DMS53 treated with DMSO at 0.1 percent for 48 hours (cell line): ENCODE data around the gene UTY.

ENCODE experiments used
- DNase-seq: peaks from one replicate; lab custom pipeline; 2025; ENCODE audit not compliant: unreplicated experiment; lab: John Stamatoyannopoulos, UW

The UTY gene

DNA sequence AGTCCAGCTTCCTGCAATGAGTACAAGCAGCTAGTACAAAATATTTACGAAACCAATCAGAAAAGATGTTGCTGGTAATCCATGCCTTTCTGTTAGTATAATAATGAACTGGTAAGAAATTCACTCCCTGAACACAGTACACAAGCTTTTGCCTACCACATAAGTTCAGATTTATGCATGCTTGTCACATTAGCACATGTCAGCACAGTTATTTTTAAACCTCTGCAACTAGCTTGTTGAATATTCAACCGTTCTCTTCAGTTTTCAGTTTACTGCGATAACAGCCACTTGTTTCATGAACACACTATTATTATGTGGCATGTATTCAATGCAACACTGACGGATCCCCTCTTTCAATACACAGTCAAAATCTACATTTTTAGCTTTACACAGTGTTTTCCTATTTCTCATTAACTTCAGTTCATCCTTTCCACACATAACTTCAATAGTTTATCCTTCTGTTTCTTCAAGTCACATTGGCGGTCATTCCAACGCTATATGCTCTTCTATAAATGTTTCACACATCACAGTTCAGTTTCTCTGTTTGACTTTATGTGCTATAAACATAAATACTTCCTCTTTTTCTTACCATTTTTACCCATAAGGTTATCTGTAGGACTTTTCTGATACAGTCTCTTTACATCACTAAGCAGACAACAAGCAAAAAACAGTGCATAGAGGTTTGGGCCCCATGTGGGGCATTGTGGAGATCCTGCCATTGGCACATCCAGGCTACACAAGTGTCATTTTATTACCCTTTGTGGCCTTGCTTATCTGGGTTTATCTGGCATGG, 62.8 kb downstream of the UTY start:
- DNase-seq: no peak

DNA sequence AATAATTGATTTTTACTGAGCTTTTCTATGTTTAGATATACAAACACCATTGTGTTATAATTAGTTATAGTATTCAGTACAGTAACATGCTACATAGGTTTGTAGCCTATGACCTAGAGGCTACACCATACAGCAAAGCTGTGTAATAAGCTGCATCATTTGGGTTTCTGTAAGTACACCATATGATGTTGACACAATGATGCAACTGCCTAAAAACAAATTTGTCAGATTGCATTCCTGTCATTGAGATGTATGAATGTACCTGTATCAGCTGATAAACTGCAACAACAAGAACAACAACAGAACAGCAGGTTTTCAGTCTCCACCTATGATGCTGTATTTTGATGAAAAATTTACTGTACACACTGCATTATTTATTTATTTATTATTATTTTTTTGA, 64.3 kb downstream of the UTY start:
- DNase-seq: no peak

DNA sequence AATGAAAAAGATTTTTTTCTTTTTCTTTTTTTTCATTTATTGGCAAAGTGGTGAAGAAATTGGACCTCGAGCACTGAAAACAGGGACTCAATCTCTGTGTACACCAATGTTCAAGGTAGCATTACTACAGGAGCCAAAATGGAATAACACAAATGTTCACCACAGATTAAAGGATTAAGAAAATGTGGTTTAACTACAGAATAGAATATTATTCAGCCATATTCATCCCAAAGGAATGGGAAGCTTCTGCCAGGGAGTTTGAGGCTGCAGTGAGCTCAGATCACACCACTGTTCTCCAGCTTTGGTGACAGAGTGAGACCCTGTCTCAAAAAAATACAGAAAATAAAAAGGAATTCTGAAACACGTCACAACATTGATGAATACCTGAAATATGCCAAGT, 81.0 kb downstream of the UTY start:
- DNase-seq: no peak

DNA sequence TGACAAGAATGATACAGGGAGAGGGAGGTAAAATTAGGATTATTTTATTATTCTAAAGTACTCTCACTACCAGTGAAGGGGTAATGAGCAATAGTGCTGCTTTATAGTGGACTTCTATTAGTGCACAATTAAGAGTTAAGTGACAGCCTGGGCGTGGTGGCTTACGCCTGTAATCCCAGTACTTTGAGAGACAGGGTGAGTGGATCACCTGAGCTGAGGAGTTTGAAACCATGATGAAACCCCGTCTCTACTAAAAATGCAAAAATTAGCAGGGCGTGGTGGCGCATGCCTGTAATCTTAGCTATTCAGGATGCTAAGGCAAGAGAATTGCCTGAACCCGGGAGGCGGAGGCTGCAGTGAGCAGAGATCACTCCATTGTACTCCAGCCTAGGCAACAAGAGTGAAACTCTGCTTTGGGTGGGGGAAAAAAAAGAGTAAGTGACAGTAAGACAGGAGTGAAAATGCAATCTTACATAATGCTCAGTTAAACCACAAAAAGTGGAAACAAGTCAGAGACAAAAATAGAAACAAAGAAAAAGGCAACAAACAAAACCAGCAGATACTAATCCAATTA, 98.6 kb downstream of the UTY start:
- no peak for DNase-seq

DNA sequence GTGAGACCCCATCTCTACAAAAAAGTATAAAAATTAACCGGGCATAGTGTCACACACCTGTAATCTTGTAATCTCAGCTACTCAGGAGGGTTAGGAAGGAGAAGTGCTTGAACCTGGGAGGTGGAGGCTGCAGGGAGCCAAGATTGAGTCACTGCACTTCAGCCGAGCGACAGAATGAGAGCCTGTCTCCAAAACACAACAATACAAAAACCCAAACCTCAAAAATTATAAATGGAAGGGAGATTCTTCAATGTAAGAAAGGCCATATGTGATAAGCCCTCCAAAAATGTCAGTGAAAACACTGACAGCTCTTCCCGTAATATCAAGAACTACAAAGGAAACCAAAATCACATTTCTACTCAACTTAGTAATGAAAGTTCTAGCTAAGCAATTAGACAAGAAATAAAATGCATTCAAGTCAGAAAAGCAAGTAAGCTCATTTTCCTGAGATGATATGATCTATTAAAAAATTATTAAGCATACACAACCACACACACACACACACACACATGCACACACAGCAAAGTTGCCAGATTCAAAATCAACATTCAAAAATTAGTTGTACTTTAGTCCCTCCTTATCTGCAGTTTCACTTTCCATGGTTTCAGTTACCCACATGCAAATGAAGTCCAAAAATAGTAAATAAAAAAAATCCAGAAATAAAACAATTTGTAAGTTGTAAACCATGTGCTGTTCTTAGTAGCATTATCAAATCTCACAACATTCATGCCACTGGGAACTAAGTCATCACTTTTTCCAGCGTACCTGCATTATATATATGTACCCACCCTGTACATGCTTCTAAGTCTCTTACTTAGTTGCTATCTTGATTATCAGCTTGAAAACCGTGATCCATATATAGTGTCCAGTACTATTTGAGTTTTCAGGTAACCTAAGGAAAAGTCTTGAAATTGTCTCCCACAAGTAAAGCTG, 108.7 kb downstream of the UTY start:
- DNase-seq: no peak

DNA sequence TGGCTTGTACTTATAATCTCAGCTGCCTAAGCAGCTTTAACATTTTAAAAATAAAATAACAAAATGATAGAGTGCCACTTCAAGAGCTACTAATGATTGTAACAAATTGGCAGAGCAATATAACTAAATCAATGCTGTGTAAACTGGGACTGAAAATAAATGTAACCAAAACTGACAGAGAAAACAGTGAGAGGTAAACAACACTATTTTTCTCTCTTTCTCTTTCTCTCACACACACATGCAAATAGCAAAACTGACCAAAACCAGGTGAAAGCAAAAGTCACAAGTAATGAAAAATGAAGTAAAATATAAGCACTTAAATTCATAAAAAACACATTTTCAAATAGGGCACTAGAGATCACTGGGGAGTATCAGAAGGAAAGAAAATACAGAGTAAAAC, 109.6 kb downstream of the UTY start:
- no peak for DNase-seq

DNA sequence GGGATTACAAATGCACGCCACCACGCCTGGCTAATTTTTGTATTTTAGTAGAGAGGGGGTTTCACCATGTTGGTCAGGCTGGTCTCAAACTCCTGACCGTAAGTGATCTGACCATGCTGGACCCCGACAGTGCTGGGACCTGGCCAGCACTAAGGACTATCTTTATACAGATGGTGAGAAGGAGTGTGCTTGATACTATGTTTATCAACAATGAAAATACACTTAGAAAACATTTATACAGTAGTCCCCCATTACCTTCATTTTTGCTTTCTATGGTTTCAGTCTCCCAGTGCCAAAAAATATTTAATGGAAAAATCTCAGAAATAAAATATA, 111.4 kb downstream of the UTY start:
- DNase-seq: no peak

DNA sequence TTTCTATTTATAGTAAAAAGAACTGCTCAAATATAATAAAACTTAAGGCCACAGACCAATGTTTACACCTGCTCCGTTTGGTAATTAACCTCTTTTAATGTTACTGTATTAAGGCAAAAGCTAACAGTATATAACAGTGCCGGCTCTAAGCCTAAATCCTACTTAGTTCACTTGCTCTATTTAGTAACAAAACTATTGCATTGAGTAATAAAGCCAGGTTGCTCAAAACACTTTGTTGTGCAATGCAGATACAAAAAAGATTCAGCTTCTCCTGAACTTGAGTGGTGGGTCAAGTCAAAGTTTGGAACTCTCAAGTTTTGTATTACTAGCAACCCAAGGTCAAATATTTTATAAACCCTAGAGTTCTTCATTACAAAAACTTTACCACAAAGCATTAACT, 116.2 kb downstream of the UTY start:
- no peak for DNase-seq

DNA sequence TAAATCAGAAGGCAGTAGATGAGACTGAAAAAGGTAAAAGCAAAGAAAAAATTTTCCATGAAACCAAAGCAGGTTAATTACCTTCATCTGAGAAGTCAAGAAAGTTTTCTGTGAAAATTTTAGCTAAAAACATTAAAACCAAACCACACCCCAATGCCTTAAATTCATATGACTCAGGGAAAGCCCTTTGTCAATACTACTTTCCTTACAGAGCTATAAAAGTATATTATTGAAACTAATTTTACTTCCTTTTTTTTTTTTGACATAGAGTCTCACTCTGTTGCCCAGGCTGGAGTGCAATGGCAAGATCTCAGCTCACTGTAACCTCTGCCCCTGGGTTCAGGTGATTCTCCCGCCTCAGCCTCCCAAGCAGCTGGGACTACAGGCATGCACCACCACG, 117.2 kb downstream of the UTY start:
- no peak for DNase-seq

DNA sequence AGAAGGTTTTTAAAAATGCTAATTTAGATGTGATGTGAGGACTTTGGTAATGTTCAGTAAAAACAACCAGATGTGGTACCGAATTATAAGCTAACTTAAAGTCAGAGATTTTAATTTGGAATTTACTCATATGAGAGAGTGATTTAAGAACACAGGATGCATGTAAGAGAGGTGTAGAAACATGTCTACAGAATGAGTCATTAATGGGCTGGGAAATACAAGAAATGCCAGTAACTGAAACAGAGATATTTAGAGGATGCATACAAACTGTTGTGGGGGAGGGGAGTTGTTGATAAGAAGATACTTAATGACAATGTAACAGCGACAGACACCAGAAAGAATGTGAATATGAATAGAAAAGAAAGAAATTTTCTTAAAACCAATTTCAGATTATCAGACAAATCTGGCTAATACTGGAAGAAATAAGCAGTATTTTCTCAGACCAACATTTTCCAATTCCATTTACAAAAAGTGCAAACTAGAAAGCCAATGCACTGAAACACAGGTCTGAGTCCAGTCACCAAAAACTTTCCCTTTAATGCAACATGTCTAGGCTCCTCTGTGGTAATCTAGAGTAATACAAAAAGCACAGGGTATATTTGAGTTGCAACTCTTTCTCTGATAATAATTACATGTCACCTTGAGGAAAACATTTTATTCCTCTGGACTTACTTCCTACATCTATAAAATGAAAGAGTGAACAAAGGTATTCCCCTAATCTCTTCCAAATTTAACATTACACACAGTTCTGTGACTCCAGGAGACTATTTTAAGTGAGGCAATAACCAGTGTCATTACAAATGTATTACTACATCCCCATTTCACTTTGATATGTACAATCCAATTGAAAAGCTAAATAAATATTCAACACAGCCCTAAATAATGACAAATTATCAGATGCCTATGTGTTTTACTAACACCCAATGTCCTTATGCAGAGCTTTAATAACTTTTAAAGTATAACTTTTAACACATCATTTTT, 117.9 kb downstream of the UTY start:
- no peak for DNase-seq

DNA sequence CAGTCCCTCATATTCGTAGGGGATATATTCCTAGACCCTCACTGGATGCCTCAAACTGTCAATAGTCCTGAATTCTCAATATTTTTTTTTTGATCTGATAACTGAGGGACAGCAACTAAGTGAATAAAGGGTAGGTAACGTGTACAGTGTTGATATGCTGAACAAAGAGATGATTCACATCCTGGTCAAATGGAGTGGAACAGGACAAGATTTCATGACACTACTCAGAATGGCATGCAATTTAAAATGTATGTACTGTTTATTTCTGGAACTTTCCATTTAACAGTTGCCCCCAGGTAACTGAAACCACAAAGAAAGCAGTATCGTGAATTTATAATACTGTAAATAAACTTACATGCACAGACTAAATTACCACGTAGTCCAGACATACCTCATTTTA, 128.4 kb downstream of the UTY start:
- no peak for DNase-seq

DNA sequence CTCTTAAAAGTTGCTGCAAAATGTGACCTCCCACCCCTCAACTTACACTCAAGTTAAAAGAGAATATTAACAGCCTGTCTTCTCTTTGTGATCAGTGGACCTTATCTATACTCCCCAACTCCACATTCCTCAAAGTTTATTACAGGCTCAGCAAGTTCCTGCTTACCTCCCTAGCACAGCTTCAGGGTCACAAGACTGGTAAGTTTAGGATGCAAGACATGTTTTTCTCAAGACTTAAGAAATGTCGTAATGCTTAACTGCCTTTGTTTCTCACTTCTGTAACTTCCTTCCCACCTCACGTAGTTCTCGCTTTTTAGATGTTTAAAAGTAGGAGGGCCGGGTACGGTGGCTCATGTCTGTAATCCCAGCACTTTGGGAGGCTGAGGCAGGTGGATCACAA, 132.7 kb downstream of the UTY start:
- no peak for DNase-seq

DNA sequence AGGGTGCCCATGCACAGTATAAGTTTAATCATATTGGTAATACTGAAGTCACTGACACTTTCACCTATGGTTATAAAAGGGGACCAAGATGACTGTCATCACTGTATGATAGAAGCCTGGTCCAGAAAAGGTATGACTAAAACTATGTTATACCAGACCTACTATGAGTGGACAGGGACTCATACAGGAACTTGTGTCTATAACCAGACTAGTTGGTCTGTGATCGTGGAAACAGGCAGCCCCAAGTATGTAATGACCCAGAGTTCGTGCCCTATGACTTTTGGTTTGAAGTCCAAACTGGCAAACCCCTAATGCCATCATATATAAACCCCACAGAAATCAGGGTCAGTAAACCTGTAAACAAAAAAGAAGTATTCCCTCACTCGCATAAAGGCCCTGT, 134.3 kb downstream of the UTY start:
- DNase-seq: no peak

DNA sequence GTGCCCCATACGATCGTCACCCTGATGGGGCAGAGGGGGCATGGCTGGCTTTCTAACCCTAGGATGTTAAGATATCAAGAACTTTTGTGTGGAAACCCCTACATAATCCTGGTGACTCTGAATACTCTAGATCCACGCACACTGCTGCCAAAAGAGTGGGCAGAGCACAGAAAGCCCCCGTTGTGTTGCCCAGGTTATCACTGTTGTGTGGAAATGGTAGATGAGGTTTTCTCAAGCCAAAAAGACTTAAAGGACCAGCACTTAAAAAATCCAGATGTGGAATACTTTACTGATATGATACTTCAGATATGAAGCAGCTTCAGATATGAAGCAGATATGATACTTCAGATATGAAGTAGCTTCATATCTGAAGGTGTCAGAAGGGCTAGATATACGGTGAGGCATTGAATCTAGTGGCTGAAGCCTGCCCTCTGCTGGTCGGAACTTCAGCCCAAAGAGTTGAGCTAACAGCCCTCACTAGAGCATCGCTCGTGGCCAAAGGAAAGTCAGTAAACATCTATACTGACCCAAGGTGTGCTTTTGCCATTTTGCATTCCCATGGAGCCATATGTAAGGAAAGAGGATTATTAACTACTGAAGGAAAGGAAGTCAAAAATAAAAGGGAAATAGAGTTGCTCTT, 136.4 kb downstream of the UTY start:
- DNase-seq: no peak

DNA sequence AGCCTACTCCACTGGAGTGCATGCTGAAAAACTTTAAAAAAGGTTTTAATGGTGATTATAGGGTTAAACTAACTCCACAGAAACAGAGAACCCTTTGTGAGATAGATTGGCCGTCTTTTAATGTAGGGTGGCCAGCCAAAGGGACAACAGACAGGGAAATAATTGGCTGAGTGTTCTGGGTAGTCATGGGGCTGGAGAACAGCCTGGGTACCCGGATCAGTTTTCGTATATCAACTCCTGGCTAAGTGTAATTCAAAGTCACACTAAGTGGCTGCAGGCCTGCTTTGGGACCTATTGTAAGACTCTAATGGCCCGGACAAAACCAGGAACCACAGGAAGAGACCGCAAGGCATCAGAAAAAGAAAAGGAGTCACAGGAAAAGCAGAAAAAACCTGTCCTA, 139.9 kb downstream of the UTY start:
- DNase-seq: no peak

DNA sequence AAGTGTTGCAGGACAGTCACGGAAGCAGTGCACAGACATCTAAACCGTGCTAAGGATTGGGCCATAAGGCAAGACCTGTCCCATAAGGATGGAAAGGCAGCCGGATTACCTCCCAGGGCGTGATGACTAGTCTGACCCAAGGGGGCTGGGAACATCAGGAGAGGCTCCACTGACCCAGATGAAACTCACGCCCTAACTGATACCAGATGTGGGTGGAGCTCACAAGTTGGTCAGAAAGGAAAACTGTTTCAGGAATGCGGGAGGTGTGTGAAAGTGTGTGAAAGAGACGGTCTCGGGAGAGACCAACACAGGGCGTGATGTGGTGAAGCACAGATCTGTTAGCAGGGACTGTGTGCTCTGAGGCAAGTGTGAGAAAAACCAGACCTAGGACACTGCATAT, 140.5 kb downstream of the UTY start:
- no peak for DNase-seq

DNA sequence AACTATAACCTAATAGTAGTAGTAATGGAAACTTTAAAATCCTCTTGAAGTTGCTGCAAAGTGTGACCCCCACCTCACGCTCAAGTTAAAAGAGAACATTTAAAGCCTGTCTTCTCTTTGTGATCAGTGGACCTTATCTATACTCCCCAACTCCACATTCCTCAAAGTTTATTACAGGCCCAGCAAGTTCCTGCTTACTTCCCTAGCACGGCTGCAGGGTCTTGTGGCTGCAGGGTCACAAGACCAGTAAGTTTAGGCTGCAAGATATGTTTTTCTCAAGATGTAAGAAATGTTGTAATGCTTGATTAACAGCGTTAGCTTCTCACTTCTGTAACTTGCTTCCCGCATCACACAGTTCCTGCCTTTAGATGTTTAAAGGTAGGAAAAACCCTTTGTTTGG, 141.1 kb downstream of the UTY start:
- DNase-seq: no peak

DNA sequence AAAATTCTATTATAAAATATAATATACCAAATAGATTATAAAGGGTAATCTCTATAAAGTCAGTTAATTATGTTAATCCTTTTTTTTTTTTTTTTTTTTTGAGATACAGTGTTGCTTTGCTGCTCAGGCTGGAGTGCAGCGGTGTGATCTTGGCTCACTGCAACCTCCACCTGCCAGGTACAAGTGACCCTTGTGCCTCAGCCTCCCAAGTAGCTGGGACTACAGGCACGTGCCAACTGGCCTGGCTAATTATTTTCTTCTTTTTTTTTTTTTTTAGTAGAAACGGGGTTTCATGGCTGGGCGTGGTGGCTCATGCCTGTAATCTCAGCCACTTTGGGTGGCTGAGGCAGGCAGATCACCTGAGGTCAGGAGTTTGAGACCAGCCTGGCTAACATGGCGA, 141.9 kb downstream of the UTY start:
- DNase-seq: no peak

DNA sequence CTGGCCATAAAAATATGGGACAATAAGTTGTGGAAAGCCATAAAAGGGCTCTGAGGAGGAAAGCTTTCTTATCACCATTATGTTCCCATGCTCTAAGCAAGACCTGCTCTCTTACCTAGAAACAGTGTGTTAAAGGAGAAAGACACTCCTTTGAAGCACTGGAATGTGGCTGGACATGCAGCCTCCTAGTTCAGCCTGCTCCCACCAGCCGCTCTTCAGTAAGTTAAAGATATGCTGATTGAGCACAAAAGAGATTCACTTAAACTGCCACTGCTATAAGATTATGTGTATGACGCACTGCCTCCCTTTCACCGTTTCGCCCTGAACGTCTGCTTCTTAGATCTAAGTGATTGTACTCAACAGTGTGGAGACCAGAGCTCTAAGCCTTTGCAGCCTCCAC, 146.0 kb downstream of the UTY start:
- no peak for DNase-seq

DNA sequence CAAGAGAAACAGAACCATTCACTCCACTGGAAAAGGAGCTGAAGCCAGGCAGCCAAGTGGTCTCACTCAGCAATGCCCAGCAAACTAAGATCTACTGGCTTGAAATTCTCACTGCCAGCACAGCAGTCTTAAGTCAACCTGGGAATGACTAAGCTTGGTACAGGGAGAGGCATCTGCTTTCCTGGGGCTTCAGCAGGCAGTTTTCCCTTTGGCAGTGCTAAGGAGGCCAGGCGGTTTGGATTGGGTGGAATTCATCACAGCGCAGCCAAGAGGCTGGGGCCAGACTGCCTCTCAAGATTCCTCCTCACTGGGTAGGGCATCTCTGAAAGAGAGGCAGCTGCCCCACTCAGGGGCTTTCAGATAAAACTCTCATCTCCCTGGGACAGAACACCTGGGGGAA, 149.2 kb downstream of the UTY start:
- no peak for DNase-seq

DNA sequence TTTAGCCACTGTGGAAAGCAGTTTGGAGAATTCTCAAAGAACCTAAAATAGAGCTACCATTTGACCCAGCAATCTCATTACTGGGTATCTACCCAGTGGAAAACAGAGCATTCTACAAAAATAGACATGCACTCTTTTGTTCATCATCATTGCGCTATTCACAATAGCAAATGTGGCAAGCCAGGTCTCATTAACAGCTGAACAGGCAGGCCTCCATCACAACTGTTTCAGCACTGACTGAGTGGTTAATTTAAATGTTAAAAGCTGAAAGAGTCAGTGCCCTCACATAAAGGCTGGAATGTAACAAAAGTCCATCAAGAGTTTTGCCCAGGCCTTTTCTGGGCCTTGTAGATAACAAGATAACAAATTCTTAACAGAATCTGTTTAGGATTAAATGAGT, 166.9 kb downstream of the UTY start:
- DNase-seq: no peak
